Mesothelial cell of epicardium (in vitro differentiated cells): ENCODE results near the gene DMGDH. TPM values are rescaled to one million over a fixed set of nuclear protein-coding genes. Genes with fewer than 3 reads are reported as not detected.

Experiments used
- DNase-seq, 2 experiments: peaks; one replicate each; pipeline ENCODE4 v3.0.0; 2021; ENCODE audit warnings: low spot score in 2 of 2; ENCODE audit not compliant: unreplicated experiment in 2 of 2
- H3K27ac Mint-ChIP-seq: 2 replicates; pipeline ENCODE4 v1.8.0; 2021; ENCODE audit warnings: mixed read lengths
- H3K27me3 Mint-ChIP-seq: 2 replicates; pipeline ENCODE4 v1.8.0; 2021; ENCODE audit warnings: low read depth, mixed read lengths
- H3K36me3 Mint-ChIP-seq: 2 replicates; pipeline ENCODE4 v1.8.0; 2021; ENCODE audit warnings: mixed read lengths
- H3K4me1 Mint-ChIP-seq: 2 replicates; pipeline ENCODE4 v1.8.0; 2021; ENCODE audit warnings: mixed read lengths
- H3K4me3 Mint-ChIP-seq: 2 replicates; pipeline ENCODE4 v1.8.0; 2021; ENCODE audit warnings: mild to moderate bottlenecking, moderate library complexity, mixed read lengths
- H3K9me3 Mint-ChIP-seq: 2 replicates; pipeline ENCODE4 v1.8.0; 2021; ENCODE audit warnings: mixed read lengths
- CTCF ChIP-seq: fragments of 200-600 bp; sonication (generic); IDR thresholded peaks from one replicate; pipeline ENCODE4 v1.5.0; 2021; ENCODE audit warnings: antibody characterized with exemption; ENCODE audit not compliant: unreplicated experiment
- total RNA-seq: library from RNA; stranded (reverse); gene quantifications from 3 replicates; pipeline ENCODE4 v1.2.1, GENCODE V29; 2021

DMGDH gene
- 1.2 to 2.1 TPM (median 1.8 TPM) in 3 replicates for total RNA-seq

GRCh38 chr5:79069488-79070349 lies at the start of gene DMGDH, which contains the start of gene BHMT2:
Gene DMGDH (minus strand): TSS chr5:79069674. CDS start chr5:79069620, 54 bp downstream.
Gene BHMT2 (plus strand): TSS chr5:79069767. CDS start chr5:79069783, 16 bp downstream.
- no peak for TF ChIP-seq CTCF
- Mint-ChIP-seq H3K4me3 (no peak within 1 kb of the TSS), H3K36me3 (no peaks in the 10 kb centered on the region), H3K27ac (peak within 1 kb of the TSS; percentile 75), H3K9me3 (peaks cover 25% of the 10 kb centered on the region), H3K4me1 (peaks cover 6% of the 10 kb centered on the region), H3K27me3 (no peaks in the 10 kb centered on the region)
- DNase-seq: no peak

- H3K4me3 Mint-ChIP-seq: no peak overlapping the region
- peaks cover 1% of the 10 kb centered on the region for H3K36me3 Mint-ChIP-seq
- no peaks in the 10 kb centered on the region for H3K9me3 Mint-ChIP-seq
- no peak overlapping the region for H3K27ac Mint-ChIP-seq
- peaks cover 9% of the 10 kb centered on the region for H3K4me1 Mint-ChIP-seq
- peaks cover 85% of the 10 kb centered on the region for H3K27me3 Mint-ChIP-seq
- DNase-seq: no peak
- no peak for TF ChIP-seq CTCF
These were observed 43.2 kb upstream of the DMGDH start for GRCh38 chr5:79112703-79113058.

GRCh38 chr5:79111960-79112702 lies 42.7 kb upstream of the DMGDH start:
- no peak for TF ChIP-seq CTCF
- Mint-ChIP-seq H3K4me1 (peaks cover 13% of the 10 kb centered on the region), H3K27ac (no peak overlapping the region), H3K4me3 (peak overlapping the region; percentile 48), H3K36me3 (peaks cover 1% of the 10 kb centered on the region), H3K9me3 (no peaks in the 10 kb centered on the region), H3K27me3 (peaks cover 91% of the 10 kb centered on the region)
- DNase-seq: no peak

- Mint-ChIP-seq H3K27me3 (peaks cover 95% of the 10 kb centered on the region), H3K27ac (no peak within 1 kb of the TSS), H3K9me3 (no peaks in the 10 kb centered on the region), H3K4me3 (peak within 1 kb of the TSS; percentile 48), H3K36me3 (peaks cover 1% of the 10 kb centered on the region), H3K4me1 (peaks cover 16% of the 10 kb centered on the region)
- no peak for DNase-seq
- TF ChIP-seq CTCF: no peak
These were observed 42.0 kb upstream of the DMGDH start, which contains the start of gene BHMT for GRCh38 chr5:79111387-79111959. Gene BHMT (plus strand): TSS chr5:79111809. CDS start chr5:79111886, 77 bp downstream.

- no peak overlapping the region for H3K27ac Mint-ChIP-seq
- H3K4me3 Mint-ChIP-seq: no peak overlapping the region
- DNase-seq: no peak
- H3K27me3 Mint-ChIP-seq: peaks cover 84% of the 10 kb centered on the region
- peaks cover 1% of the 10 kb centered on the region for H3K36me3 Mint-ChIP-seq
- no peak for TF ChIP-seq CTCF
- peaks cover 16% of the 10 kb centered on the region for H3K4me1 Mint-ChIP-seq
- no peaks in the 10 kb centered on the region for H3K9me3 Mint-ChIP-seq
These were observed 40.3 kb upstream of the DMGDH start for GRCh38 chr5:79109527-79110492.
